Fibroblast of skin of scalp (primary cell): ENCODE data around the gene RIBC2. TPM values are rescaled to one million over a fixed set of nuclear protein-coding genes. Genes with fewer than 3 reads are reported as not detected.
"Not testable (repeated sequence)": the region's sequence is repeated elsewhere in the genome, so short reads cannot be mapped to it uniquely, and the experiment has no call there.

Source experiments
- DNase-seq: peaks from one replicate; pipeline ENCODE4 v3.0.0-alpha.2; 2013
- polyA plus RNA-seq, 2 experiments: library from polyadenylated mRNA; unstranded; fragments of 120-200 nt; gene quantifications; one replicate each; pipeline ENCODE4 v1.2.1, GENCODE V29; 2013; ENCODE audit not compliant: insufficient read length in 2 of 2

RIBC2 gene
- 2.3 TPM for polyA plus RNA-seq (2013, experiment 1 of 2; ENCODE audit: insufficient read length)
- 1.7 TPM for polyA plus RNA-seq (2013, experiment 2 of 2; ENCODE audit: insufficient read length)

DNA sequence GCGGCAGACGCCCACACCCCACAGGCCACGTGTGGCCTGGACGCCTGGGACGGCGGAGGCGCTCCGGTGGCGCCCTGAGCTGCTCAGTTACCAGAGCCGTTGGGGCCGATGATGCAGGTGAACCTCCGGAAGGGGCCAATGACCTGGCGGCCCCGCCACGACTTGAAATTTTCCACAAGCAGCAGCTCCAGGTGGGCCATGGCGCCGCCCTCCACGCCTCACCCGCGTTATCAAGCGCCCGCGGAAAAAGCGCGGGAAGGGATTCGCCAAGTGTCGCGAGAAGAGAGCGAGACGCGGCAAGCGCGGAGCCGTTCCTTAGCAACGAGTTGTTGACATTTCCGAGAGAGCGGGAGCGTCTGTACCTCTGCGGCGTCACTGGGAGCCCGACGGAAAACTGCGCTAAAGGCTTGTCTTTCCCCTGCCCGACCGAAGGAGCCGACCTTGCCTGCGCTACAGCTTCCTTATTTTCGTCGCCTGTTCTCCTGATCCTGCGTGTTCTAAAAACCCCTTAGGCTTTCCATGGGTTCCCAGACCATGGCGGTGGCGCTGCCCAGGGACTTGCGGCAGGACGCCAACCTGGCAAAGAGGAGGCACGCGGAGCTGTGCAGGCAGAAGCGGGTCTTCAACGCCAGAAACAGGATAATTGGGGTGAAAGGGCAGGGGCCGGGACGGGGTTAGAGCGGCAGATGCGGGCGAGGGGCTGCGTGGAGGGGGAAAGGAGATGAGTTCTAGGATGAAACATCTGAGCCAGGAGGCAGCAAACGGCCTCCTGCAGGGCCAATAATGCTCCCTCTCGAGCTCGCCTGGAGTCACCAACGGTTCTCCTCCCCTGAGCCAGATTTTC is at the start of gene RIBC2, which contains the start of gene SMC1B:
RIBC2 (plus strand) TSS at position 326 of the 844 bp plus-strand sequence; CDS start at position 520, 194 bp downstream.
SMC1B (minus strand) TSS at position 232 of the 844 bp plus-strand sequence; CDS start at position 200, 32 bp downstream.
- peak; percentile 85 for DNase-seq

GRCh38 chr22:45366713-45367112 is 46.8 kb upstream of the RIBC2 start:
- DNase-seq, result no peak

- DNase-seq, result not testable (repeated sequence)
Measured at GRCh38 chr22:45373592-45373991, 39.9 kb upstream of the RIBC2 start.

GRCh38 chr22:45376009-45376408 is 37.5 kb upstream of the RIBC2 start:
- DNase-seq, result no peak

GRCh38 chr22:45376703-45377102 is 36.8 kb upstream of the RIBC2 start:
- DNase-seq, result no peak

- DNase-seq, result no peak
Measured at GRCh38 chr22:45381348-45381747, 32.1 kb upstream of the RIBC2 start.

GRCh38 chr22:45389546-45389945 is 23.9 kb upstream of the RIBC2 start:
- DNase-seq, result no peak

DNA sequence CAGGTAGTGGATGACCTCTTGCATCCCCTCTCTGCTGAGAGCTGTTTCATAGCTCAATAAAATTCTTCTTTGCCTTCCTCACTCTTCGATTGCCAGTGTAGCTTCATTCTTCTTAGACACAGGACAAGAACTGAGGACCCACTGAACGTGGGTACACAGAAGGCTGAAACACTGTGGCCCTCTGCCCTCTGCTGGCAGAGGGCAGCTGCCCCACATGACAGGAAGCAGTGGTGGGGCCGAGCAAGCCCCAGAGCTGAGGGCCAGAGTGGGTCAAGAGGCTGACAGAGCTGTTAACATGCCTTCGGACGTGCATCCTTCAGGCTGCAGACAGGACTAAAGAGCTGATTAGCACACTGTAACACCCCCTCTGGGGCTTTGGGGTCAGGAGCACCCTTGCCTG is 15.7 kb upstream of the RIBC2 start:
- DNase-seq, result no peak

- no peak for DNase-seq
Measured at GRCh38 chr22:45398214-45398613, 15.3 kb upstream of the RIBC2 start.

- no peak for DNase-seq
Measured at GRCh38 chr22:45399712-45400445, 13.6 kb upstream of the RIBC2 start.

DNA sequence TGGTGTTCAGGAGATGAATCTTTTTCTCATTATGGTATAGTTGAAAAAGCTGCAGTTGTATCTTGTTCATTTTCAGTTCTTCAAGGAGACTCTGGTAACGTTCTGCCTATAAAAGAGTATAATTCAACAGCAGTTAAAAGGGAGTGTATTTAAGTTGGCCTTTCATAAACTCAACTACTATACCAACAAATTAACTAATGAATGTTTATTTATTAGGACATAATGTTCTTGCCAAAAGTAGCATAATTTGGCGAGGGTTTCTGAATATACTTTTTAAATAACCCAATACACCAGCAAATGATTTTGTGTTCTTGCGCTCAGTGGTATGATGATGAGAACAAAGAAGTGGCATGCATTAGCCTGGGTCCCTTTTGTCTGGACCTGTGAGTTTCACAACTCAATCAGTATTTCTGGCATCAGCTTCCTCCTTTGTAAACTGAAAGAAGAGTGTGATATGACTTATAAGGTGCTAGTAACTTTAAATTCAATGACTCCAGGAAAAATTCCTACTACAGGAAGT is 11.0 kb upstream of the RIBC2 start:
- no peak for DNase-seq

DNA sequence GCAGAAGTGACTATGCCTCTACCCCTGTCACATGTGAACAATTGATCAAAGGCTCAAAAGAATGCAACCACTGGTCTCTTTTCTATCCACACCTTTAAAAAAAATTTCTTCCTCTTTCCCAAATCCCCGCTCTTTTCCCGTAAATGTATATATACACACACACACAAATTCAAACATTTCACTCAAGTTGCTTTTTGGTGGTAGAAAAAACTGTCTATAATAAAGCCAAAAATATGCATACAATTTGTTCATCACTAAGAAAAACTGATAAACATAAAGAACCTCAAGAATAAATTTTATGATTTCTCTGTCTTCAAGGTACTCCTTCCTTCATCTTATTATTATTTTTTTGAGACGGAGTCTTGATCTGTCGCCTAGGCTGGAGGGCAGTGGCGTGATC is 5.7 kb upstream of the RIBC2 start:
- DNase-seq, result no peak

DNA sequence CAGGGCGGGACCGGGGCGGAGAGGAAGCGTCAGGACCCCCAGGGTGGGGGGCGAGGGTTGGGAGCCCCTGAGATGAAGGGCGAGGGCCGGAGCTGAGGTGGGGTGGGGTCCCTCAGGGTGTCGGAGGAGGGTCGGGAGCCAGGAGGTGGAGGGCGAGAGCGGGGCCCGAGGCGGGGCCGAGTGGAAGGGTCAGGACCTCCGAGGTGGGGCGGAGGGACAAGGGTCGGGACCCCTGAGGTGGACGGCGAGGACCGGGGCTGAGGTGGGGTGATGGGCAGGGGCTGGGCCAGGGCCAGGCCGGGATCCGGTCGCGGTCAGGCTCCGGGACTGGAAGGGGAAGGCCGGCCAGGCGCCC is 503 bp upstream of the RIBC2 start:
- no peak for DNase-seq

DNA sequence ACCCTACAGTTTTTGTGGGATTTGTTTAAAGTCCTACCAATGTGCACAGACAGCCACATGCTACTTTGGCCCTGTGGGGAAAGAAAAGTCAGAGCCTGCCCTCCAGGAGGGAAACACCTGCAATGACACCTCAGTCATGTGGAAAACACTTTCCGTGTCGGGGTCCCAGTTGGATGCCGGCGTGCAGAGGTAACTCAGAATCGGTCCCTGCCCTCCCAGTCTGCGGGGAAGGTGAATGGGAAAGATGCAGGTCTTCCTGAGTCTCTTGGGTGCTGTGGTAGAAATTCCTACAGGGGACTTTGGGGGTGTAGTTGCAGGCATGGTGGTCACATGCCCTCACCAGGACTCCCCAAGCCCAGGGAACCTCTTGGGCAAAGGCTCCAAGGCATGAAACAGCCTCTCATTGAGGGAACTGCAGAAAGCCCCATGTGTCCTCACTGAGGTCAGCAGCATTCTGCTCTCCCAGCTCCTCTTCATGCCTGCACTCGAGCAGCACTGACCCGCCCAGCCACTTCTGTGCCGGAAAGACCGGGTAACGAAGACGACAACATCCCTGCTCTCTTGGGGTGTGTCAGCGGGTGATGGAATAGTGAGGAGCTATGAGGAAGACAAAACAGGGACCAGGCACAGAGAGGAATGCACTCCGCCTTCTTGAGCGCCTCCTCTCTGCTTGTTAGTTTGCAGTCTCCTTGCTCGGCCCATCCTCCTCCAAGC is 4.7 kb downstream of the RIBC2 start:
- DNase-seq, result no peak

- DNase-seq, result no peak
Measured at GRCh38 chr22:45418770-45419138, 5.3 kb downstream of the RIBC2 start.

- DNase-seq, result no peak
Measured at GRCh38 chr22:45420011-45420410, 6.5 kb downstream of the RIBC2 start.

GRCh38 chr22:45420539-45420938 is 7.0 kb downstream of the RIBC2 start:
- no peak for DNase-seq

GRCh38 chr22:45421349-45422055 is 8.0 kb downstream of the RIBC2 start:
- DNase-seq, result no peak

- no peak for DNase-seq
Measured at GRCh38 chr22:45422237-45422983, 8.9 kb downstream of the RIBC2 start.

- no peak for DNase-seq
Measured at GRCh38 chr22:45423524-45423923, 10.0 kb downstream of the RIBC2 start.

DNA sequence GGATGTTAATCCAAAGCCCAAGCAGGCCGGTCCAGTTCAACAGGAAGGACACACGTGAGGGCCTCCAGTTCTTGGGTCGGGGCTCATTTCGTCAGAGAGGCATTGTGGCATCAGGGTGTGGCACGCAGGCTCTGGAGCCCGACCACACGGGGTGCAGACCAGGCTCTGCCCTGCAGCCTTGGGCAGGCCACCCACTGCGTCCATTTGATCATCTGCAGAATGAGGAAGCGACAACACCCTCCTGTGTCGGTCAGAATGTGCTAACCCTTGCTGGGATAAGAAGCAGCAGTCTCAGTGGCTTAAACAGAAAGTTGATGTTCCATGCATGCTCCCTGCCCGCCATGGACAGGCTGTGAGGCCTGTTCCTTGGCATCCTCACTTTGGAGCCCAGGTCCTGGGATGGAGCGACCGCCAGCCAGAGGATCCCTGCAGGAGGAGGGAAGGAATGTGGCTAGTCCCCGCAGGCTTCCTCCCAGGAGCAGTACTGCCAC is 10.8 kb downstream of the RIBC2 start:
- peak; percentile 27 for DNase-seq
